ENCODE results near the gene RHD. TPM values are rescaled to one million over a fixed set of nuclear protein-coding genes. Genes with fewer than 3 reads are reported as not detected.

RHD gene
- total and polyA plus RNA-seq, 2 of the 4 experiments (the other 2 are of a cell fraction), result not detected

DNA sequence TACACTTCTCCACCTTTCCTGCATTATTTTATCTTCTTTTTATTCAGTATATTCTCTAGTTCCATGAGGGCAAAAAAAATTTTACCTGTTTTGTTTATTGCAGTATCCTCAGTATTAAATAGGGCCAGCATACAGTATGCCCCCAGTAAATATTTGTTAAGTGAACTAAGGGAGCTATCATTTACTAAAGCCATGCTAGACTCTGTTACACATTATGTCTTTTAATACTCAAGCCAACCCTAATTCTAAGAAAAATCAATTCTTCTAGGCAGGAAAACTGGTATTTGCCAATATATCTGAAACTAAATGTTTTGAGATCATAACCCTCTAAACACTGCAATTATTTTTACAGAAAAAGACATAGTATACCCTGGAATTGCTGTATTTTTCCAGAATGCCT is 84.1 kb downstream of the RHD start:
- no peaks in the 10 kb centered on the region for H3K9me3 ChIP-seq (ENCODE audit: control insufficient read depth, insufficient read depth, low read length)
- intact Hi-C loops (cut with micrococcal nuclease) (no loop called here), dilution Hi-C loops (cut with HindIII; ENCODE audit: low sequenced_read_pairs, unreplicated experiment) (no loop called here), in situ Hi-C loops (cut with MboI; ENCODE audit: low sequenced_read_pairs) (no loop called here)
- no peak overlapping the region for H3K27ac ChIP-seq (ENCODE audit: insufficient read depth, low read length)
- H3K4me3 ChIP-seq (ENCODE audit: insufficient read depth, low read depth, low read length), result no peak overlapping the region
- H4K5ac ChIP-seq (ENCODE audit: low read depth, low read length), result no peak overlapping the region
- H3K9ac ChIP-seq (ENCODE audit: low read depth, low read length), result no peak overlapping the region
- TF ChIP-seq MXI1 (IDR thresholded peaks at IDR 0.05; ENCODE audit: borderline replicate concordance, low read depth, low read length), result no peak
- TF ChIP-seq CHD1 (IDR thresholded peaks at IDR 0.05; ENCODE audit: low read depth, low read length), result no peak
- TF ChIP-seq, protein P1, sequence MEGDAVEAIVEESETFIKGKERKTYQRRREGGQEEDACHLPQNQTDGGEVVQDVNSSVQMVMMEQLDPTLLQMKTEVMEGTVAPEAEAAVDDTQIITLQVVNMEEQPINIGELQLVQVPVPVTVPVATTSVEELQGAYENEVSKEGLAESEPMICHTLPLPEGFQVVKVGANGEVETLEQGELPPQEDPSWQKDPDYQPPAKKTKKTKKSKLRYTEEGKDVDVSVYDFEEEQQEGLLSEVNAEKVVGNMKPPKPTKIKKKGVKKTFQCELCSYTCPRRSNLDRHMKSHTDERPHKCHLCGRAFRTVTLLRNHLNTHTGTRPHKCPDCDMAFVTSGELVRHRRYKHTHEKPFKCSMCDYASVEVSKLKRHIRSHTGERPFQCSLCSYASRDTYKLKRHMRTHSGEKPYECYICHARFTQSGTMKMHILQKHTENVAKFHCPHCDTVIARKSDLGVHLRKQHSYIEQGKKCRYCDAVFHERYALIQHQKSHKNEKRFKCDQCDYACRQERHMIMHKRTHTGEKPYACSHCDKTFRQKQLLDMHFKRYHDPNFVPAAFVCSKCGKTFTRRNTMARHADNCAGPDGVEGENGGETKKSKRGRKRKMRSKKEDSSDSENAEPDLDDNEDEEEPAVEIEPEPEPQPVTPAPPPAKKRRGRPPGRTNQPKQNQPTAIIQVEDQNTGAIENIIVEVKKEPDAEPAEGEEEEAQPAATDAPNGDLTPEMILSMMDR (conservative IDR thresholded peaks at IDR 0.05; ENCODE audit: low read depth, low read length), result no peak
- no peak for TF ChIP-seq FOS (IDR thresholded peaks at IDR 0.05; ENCODE audit: low read depth, low read length)
- TF ChIP-seq POLR2A (IDR thresholded peaks at IDR 0.05; ENCODE audit: low read depth, low read length), result no peak
- TF ChIP-seq MAFK (IDR thresholded peaks at IDR 0.05; ENCODE audit: low read depth, low read length), result no peak
- TF ChIP-seq MAZ (IDR thresholded peaks at IDR 0.05; ENCODE audit: borderline replicate concordance, low read depth, low read length), result no peak
- TF ChIP-seq NFE2L2 (IDR thresholded peaks at IDR 0.05; ENCODE audit: low read depth, low read length), result no peak
- H2BK120ac ChIP-seq (ENCODE audit: low read depth, low read length), result no peak overlapping the region
- H2BK20ac ChIP-seq (ENCODE audit: low read depth, low read length), result no peak overlapping the region
- ATAC-seq (ENCODE audit: low read depth) (no peak), DNase-seq (no peak)
- H3K4me1 ChIP-seq (ENCODE audit: control insufficient read depth, insufficient read depth, low read length), result peaks cover 9% of the 10 kb centered on the region
- 0 out of 2 replicates have a peak overlapping the region, but pooled peaks have one; percentile 3 for H3K4ac ChIP-seq (ENCODE audit: low read depth, low read length)
- H4K20me1 ChIP-seq (ENCODE audit: insufficient read depth, low read length), result peaks cover 3% of the 10 kb centered on the region; the same call in 1 of the 2 replicates
- H3K9me1 ChIP-seq (ENCODE audit: insufficient read depth, low read length), result peaks cover 16% of the 10 kb centered on the region
- ChIA-PET CTCF (interaction anchor here (0.6 kb wide), 1 partner anchor 205 kb away, joined by 3 read pairs; no protein-coding TSS in a partner anchor), POLR2A (ENCODE audit: unreplicated experiment) (no interaction called here)
- H3K27me3 ChIP-seq (ENCODE audit: control insufficient read depth, insufficient read depth, low read length), result no peaks in the 10 kb centered on the region
- no peak overlapping the region for H3K18ac ChIP-seq (ENCODE audit: low read depth, low read length)
- no peak overlapping the region for H4K91ac ChIP-seq (ENCODE audit: insufficient read depth, low read depth, low read length)
- H3K79me1 ChIP-seq (ENCODE audit: low read depth in 1 of 2, low read length in 2 of 2), result peaks cover 12 to 51% of the 10 kb centered on the region in 2 experiments; a peak in 3 of 4 replicates
- H3K56ac ChIP-seq (ENCODE audit: extremely low read depth, insufficient read depth, low read length), result no peak overlapping the region
- no peak overlapping the region for H2AK9ac ChIP-seq (replicated peaks; ENCODE audit: low read depth, low read length, poor library complexity)
- peak overlapping the region; percentile 94; the same call in 1 of the 2 replicates for H2AK5ac ChIP-seq (ENCODE audit: low read depth, low read length)
- H3K23ac ChIP-seq (ENCODE audit: low read depth, low read length), result no peak overlapping the region
- H2AFZ ChIP-seq (replicated peaks; ENCODE audit: low read length, poor library complexity), result no peak overlapping the region
- no peak overlapping the region for H2BK15ac ChIP-seq (ENCODE audit: low read depth, low read length)
- no peak overlapping the region for H3K4me2 ChIP-seq (ENCODE audit: low read depth, low read length)
- peaks cover 36% of the 10 kb centered on the region for H3K36me3 ChIP-seq (ENCODE audit: control insufficient read depth, insufficient read depth, low read length)
- no TSS peak for BruUV-seq (replicated peaks)
- H2BK5ac ChIP-seq (ENCODE audit: low read depth, low read length, poor library complexity, severe bottlenecking), result peak overlapping the region; percentile 17
- H3K14ac ChIP-seq (replicated peaks; ENCODE audit: low read depth, low read length), result no peak overlapping the region
- no peak overlapping the region for H4K8ac ChIP-seq (ENCODE audit: low read depth in 2 of 2, low read length in 2 of 2)

All from IMR-90 (cell line).